NCI-H1436 (cell line): ENCODE measurements around the gene EPS15.

Source experiments
- DNase-seq: peaks from one replicate; lab custom pipeline; 2025; lab: John Stamatoyannopoulos, UW

Gene EPS15

DNA sequence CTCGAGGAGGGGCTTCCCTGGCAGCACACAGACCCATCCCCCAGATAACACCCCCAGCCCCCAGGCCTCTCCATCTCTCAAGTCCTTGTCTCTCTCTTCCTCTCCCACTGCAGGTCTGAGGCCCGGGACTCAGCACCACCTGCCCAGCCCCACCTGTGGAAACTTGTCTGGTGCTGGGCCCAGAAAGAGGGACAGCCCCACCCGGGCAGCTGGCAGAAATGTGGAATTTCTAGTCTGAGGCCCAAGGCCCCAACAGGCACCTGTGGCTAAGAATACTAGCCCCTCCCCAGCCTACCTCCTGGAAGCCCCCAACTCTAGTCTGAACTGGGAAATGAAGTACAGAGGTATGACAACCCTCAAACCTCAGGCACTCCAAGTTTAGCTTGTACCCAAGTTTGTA lies 204.1 kb downstream of the EPS15 start:
- no peak for DNase-seq

DNA sequence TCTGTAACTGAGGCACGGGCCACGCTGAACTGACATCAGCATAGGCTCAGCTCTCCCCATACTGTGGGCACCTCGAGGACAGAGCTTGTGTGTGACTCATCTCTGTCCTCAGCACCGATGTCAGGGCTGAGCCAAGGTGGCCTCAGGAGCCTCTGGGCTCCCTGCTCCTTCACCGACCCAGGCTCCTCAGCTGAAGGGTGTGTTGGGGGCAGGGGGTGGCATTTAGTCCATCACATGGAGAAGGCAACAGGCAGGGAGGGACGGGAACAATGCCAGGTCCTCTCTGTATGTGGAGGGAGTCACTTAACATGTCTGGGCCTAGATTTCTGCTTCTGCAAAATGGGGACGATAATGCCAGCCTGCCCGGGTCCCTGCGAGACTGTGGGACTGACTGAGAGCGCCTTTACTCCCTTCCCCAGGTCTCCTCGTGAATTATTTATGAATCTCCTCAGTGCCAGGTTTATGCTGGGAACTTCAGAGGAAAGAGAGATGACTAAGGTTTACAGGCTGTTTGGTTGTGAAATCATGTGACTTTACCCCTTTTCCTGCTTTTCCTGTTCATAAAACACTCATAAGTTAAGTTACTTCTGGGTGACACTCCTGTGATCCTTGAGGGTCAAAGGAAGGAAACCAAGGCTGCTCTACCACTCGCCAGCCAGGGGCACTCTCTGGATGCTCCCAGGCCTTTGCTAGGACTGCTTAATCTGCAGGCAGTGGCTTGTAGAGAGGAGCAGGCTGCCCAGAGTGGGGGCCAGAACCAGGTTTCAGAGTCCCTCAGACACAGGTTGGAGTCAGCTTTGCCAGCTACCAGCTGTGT lies 204.9 kb downstream of the EPS15 start:
- no peak for DNase-seq

DNA sequence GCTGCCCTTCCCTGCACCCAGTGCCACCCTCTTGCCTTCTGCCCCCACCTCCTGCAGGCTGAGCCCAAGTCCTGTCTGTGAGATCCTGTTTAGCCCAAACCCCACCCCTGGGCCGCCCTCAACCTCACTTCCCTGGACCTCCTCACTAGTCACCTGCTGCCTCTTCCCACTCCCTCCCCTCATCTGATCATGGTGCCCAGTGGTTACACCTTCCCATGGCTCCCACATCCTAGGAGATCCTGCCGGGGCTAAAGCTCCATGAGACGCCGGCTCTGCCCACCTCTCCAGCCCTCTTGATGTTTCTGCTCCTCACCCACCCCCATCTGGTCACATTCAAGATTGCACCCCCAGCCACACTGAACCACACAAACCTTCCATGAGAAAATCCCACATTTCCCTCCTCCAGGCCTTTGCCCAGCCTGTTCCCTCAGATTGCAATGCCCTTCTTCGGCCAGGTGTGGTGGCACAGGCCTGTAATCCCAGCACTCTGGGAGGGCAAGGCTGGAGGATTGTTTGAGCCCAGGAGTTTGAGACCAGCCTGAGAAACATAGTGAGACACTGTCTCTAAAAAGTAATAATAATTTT lies 205.7 kb downstream of the EPS15 start:
- DNase-seq, result no peak

DNA sequence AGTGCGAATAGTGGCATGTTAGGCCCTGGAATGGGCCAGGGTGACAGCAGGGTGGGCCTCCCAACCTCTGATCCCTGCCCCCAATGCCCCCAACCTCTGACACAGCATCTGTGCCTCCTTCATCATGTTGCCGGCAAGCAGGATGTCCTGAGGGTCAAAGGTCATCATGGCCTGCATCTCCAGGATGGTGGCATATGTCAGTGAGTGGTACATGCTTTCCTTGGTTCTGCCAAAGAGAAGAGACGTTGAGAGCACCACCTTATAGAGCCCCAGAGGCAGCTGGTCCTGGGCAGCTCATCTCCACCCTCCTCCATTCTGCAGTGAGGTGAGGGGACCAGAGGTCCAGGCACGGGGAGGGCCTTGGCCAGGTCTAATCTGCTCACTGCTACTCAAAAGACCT lies 206.3 kb downstream of the EPS15 start:
- DNase-seq, result no peak

DNA sequence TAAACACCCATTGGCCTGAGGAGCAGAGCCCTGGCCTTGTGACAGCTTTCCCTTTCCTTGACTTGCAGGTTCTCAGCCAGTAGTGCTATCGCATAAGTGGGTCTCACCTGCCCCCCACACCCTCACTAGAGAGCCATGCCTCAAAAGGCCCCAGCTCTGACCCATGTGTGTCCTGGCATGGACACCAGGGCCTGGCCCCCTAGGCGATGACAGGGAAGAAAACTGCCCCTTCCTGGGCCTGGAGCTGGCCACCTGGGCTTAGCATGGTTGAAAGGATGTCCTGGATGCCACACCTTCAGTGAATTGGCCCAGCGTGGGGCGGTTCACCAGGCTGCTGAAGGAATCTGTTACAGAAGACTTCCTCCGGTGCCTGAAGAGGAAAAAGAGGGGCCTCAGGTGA lies 207.2 kb downstream of the EPS15 start:
- DNase-seq, result no peak

DNA sequence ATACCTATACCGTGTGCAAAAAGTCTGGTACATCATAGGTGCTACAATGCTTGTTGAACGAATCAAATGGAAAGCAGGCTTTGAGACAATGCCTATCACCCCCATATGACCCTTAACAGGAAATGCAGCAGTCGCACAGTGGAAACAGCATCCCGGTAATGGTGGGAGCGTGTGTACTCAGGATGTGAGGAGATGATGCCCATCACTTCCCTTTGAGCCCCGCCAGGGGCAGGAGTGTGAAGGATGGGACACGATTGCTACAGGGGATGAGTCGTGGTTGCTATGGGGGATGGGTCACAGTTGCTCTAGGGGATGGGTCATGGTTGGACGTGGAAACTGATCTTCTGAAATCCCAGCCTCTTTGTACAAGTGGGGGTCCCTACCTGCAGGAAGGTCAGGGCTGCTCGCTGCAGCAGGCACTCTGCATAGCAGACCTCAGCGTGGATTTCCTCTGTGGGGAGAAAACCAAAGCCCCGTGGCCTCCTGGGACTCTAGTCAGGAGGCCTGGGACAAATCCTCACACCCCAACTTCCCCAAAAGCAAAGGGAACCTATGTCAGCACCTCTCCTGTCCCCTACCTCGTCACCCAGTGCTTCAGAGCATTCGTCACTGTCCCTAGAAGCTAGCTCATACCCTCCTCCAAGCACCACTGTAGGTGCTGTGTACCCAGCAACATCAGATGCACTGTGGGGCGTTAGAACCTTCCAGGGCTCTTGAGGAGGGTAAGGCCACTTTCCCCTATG lies 208.0 kb downstream of the EPS15 start:
- no peak for DNase-seq

DNA sequence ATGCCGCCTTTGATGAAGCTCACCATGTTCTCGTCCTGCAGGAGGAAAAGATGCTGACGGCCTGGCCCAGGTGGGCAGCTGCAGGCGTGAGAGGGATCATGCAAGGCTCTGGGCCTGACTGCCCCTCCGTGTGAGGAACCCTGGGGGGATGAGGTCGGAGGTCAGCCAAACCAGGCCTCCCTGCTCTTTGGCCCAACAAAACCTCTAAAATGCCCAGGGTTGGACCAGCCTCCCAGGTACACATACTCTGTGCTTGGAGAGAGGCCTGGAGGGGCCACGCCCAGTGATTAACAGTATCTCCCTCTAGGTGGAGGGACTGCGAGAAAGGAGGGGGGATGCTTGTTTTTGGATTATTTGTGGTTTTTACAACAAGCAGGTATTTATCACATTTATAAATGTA lies 209.8 kb downstream of the EPS15 start:
- DNase-seq, result no peak

DNA sequence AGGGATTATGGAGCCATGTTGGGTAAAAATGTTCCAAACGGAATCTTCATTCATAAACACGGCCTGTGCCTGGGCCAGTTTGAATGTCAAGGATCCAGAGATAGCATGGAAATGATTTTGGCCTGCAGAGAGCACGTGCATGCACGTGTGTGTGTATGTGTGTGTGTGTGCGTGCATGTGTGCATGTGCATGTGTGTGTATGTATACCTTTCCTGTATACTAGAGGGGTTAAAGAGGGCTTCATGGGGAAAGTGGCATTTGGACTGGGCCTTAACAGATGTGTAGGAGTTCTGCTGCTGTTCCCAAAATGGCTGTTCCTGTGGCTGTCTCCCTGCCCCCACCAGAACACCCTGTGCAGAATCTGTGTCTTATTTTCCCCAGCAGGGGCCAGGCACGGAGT lies 210.4 kb downstream of the EPS15 start:
- DNase-seq, result no peak

DNA sequence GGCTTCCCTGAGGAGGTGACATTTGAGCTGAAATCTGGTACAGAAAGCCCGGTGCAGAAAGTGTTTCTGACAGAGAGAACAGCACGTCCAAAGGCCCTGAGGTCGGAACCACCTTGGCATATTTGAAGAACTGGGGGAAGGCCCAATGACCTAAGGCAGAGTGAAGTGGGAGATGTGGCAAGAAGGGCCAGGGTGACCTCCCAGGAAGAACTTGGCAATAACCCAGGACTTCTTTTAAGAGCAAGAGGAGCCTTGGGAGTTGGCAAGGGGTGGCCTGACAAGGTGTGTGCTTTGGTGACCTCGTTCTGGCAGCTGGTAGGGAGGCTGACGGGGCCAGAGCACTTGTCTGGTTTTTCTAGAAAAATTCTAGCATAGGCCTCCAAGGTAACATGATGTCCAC lies 212.1 kb downstream of the EPS15 start:
- no peak for DNase-seq

DNA sequence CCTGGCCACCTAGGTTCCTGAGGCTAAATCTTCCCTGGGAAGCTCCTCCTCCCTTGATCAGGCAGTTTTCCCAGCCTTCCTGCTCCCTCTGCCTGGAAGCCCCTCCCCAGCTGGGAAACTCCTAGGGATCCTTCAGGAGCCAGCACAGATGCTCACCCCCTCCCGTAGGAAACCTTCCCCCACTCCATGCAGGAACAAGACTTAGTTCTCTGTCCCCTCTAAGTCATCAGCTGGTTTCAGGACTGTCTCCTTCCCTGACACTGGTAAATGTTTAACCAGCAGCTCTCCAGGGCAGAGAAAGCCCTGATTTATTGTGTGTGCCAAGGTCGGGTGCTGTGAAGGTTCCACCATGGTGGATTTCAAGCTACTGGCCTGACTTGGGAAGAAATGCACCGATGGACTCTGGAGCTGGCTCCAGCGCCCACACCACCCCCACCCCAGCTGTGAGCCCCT lies 213.7 kb downstream of the EPS15 start:
- no peak for DNase-seq

DNA sequence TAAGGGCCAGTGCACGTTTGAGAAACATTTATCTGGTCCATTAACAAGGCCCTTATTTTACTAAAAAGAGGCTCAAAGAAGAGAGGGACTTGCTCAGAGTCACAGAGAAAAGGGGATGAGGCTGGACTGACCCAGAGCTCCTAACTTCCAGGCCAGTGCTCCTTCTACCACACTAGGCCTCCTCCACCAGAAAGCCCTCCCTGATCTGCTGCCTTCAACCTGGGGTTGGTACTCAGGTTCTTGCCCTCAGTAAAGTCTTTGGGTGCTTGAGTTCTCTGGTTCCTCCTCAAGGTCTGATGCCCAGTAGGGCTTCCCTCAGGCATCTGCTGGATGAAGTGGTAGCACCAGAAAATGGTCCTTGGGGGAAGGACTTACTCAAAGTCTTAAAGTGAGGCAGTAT lies 214.7 kb downstream of the EPS15 start:
- DNase-seq, result no peak
